Inflammatory macrophage (primary cell): ENCODE measurements around the gene B4GALT2.
A peak's percentile ranks its signal among the peaks of the same experiment; 100 is the strongest.

Experiments
- DNase-seq, 2 donors: peaks; one replicate each; pipeline ENCODE4 v3.0.0-alpha.2; 2020 to 2022
- total RNA-seq, 18 experiments: gene quantifications; one replicate each; lab custom pipeline; 2026; ENCODE audit warnings: mixed read lengths in 6 of 18, inconsistent platforms in 2 of 18; lab: John Stamatoyannopoulos, UW

The B4GALT2 gene, protein sequence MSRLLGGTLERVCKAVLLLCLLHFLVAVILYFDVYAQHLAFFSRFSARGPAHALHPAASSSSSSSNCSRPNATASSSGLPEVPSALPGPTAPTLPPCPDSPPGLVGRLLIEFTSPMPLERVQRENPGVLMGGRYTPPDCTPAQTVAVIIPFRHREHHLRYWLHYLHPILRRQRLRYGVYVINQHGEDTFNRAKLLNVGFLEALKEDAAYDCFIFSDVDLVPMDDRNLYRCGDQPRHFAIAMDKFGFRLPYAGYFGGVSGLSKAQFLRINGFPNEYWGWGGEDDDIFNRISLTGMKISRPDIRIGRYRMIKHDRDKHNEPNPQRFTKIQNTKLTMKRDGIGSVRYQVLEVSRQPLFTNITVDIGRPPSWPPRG
- 2.9 to 20.9 (median 9.7) reads per million in 18 experiments for total RNA-seq

DNA sequence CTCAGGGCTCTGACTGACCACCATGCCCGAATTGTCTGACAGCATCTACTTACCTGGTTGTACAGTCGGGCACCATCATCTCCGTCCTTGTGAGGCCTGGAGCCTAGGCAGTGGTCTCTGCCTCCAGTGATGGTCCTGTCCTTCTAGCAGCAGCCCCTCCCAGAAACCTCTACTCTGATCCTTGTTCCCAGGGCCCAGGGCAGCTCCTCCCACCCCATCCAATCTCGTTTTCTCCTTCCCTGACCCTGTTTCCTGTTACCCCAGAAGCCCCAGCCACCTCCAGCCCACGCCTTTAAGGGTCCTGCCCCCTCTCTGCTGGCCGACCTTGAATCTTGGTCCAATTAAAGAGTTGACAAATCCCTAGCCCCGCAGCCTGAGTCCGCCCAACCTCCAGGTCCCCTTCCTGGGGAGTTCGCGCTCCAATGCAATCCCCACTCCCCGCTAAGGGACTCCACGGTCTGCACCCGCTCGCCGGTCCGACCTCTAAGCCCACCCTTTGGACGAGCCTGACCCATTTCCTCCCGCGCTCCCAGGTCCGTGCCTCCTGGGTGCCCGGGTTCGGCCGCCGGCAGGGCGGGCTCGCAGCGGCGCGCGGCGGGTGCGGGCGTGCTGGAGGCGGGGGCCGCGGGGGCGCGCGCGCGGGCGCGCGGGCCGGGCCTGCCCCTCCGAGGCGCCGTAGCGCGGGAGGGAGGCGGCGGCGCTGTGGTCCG, at the start of gene B4GALT2:
TSS of gene B4GALT2 (plus strand) at position 660 of the 710 bp plus-strand sequence. CDS start 1,951 bp downstream, outside the sequence.
- peak in 1 of 2 donors; percentile 49 for DNase-seq

DNA sequence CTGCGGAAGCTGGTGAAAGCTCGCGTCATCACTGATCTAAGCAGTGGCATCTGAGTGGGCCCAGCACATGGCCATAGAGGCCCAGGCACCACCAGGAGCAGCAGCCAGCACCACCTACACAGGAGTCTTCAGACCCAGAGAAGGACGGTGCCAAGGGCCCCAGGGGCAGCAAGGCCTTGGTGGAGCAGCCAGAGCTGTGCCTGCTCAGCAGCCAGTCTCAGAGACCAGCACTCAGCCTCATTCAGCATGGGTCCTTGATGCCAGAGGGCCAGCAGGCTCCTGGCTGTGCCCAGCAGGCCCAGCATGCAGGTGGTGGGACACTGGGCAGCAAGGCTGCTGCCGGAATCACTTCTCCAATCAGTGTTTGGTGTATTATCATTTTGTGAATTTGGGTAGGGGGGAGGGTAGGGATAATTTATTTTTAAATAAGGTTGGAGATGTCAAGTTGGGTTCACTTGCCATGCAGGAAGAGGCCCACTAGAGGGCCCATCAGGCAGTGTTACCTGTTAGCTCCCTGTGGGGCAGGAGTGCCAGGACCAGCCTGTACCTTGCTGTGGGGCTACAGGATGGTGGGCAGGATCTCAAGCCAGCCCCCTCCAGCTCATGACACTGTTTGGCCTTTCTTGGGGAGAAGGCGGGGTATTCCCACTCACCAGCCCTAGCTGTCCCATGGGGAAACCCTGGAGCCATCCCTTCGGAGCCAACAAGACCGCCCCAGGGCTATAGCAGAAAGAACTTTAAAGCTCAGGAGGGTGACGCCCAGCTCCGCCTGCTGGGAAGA, 48.7 kb upstream of the B4GALT2 start:
- DNase-seq: no peak

DNA sequence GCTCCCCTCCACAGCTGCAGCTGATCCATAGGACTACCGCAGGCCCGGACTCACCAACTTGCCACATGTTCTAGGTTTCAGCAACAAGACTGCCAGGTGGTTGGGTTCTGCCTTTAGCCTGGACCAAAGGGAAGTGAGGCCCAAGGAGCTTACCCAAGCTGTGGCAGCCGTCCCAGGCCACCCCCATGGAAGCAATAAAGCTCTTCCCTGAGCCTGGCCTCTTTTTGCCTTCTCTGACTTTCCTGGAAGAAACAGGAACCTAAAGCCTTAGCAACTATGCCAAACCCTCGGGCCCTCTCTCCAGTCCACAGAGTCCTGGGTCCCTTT, 48.1 kb upstream of the B4GALT2 start:
- no peak for DNase-seq

DNA sequence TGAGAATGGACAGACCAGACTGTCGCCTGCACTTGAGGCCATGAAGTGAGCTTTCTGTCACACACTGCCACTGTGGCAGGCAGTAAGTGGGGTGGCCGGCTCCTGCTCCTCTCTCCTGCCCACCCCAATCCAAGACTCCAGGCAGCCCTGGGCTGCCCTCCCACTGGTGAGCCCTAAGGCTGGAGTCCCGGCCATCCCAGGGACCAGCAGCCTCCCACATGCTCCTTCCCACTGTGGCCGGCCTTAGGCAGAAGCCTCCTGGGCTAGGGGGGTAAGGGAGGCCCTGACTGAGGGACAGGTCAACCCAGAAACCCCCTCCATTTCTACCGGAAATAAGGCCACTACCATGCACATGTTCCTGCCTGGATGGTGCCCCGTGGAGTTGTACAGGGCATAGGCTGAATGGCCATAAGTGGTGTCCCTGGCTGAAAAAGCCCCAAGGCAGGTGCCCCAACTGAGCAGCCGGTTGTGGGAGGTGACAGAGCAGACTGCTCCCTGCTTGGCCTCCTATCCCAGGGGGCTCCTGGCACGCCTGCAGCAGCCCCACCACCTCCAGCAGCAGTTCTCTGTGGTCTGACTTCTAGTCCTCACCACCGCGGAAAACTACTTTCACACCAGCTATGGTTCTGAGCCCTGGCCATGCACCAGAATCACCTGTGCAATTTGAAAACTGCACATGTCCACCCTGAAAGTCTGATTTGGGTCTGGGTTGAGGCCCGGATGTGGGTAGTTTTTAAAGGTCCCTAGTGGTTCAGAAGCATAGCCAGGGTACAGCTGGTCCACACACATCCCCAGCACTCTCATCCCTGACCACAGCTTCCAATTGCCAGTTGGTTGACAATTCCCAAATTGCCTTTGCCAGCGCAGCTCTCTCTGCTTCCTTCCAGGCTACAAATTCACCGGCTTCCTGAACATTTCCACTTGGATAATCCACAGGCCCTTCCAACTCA, 47.0 kb upstream of the B4GALT2 start:
- DNase-seq: no peak

DNA sequence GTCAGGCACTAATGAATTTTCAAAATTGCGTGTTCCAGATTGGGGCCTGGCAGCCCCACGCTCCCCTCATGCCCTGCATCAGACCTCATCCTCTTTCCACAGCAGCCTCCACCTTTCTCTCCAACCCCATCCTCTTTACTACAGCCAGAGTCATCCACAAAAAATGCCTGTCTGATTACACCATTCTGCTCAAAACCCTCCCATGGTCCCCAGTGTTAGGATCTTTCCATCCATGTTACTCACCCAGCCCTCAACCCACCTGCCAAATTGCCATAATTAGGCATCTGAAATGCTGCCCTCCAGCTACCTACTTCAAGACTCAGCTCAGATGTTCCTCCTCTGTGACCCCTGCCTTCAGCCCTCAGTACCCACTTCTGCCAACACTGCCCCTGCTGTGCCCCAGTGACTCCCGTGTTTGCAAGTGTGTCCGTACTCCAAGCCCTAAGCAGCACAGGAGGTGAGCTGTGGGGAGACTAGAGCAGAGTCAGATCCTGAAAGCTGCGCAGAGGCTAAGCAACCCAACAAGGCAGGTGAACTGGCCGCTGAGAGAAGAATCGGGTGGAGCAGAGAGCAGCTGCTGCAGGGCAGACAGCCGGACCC, 46.1 kb upstream of the B4GALT2 start:
- no peak for DNase-seq

DNA sequence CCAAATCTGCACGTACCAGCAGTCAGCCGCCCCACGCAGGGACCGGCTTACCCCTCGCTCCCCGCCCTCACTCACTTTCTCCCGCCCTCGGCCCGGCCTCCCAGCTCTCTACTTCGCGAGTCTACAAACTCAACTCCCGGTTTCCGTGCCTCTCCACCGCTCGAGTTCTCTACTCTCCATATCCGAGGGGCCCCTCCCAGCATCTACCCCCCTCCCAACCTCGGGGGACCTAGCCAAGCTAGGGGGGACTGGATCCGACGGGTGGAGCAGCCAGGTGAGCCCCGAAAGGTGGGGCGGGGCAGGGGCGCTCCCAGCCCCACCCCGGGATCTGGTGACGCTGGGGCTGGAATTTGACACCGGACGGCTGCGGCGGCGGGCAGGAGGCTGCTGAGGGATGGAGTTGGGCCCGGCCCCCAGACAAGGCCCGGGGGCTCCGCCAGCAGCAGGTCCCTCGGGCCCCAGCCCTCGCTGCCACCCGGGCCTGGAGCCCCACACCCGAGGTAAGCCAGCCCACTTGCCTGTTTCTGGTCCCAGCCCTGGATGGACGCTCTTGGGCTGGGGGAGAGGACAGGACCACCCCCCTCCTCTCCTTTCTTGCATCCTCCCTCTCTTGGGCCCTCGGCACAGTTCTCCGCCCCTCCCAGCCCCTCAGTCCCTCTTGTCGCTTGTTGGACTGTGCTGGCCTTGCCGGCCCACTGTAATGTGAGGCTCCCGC, 45.5 kb upstream of the B4GALT2 start, which contains the start of gene ARTN:
TSS of gene ARTN (plus strand) at position 416 of the 715 bp plus-strand sequence. CDS start 1,856 bp downstream, outside the sequence.
- no peak for DNase-seq

DNA sequence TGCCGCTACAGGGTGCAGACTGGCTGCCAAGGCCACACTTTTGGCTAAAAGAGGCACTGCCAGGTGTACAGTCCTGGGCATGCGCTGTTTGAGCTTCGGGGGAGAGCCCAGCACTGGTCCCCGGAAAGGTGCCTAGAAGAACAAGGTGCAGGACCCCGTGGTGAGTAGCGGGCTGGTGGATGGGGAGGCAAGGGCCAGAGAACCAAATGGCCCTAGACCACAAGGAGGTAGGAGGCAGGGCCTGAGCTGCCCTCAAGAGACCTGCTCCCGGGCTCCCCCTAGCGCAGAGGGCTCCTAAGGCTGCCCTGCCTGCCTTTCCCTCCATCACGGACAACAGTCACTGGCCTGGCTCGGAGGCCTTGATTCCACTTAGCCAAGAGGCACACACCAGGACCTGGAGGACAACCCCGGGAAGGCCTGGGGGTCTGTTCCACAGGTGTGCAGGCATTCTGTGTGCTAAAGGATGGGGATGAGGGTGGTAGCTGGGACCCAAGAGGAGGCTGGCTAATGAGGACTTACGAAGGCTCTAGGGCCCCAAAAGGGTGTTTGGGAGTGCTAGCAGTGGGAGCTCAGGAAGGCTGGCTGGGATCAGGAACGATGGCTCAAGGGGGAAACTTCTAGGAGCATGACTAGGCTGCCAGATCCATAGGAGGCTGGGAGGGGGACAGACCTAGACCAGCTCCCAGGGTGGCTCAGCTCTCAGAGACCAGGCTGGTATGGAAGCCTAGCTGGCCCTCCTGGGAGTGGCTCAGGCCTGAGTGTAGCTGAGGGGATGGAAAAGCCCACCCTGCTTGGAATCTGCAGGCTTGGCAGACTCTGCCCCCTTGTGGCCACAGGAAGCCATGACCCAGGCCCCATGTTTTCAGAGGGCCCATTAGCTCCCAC, 44.7 kb upstream of the B4GALT2 start:
- DNase-seq: peak; percentile 55 to 72

DNA sequence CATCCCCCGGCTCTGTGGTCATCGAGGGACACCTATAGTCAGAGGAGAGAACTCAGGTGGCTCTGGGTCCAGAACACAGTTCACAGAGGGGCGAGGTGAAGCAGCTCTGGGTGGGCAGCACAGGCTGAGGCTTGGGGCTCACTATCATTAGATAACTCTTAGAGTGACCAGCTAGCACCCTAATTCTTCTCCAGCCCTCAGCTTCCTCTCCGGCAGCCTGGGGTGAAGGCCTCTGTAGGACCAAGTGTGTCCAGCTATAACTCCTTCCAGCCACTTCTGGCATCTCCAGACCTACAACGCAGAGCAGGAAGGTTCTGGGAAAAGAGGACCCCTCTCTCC, 44.1 kb upstream of the B4GALT2 start:
- no peak for DNase-seq

DNA sequence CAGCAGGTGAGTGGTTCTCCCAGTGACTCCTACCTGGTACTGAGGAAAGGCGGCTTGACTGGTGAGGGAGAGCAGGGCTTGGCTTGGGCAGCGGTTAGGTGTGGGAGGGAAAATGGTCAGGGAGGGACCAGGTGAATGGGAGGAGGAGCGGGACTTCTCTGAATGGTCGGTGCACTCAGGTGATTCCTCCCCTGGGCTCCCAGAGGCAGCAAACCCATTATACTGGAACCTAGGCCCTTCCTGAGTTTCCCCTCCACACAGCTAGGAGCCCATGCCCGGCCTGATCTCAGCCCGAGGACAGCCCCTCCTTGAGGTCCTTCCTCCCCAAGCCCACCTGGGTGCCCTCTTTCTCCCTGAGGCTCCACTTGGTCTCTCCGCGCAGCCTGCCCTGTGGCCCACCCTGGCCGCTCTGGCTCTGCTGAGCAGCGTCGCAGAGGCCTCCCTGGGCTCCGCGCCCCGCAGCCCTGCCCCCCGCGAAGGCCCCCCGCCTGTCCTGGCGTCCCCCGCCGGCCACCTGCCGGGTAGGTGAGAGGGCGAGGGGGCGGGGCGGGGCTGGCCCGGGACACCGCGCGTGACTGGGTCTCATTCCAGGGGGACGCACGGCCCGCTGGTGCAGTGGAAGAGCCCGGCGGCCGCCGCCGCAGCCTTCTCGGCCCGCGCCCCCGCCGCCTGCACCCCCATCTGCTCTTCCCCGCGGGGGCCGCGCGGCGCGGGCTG, 43.1 kb upstream of the B4GALT2 start:
- no peak for DNase-seq

DNA sequence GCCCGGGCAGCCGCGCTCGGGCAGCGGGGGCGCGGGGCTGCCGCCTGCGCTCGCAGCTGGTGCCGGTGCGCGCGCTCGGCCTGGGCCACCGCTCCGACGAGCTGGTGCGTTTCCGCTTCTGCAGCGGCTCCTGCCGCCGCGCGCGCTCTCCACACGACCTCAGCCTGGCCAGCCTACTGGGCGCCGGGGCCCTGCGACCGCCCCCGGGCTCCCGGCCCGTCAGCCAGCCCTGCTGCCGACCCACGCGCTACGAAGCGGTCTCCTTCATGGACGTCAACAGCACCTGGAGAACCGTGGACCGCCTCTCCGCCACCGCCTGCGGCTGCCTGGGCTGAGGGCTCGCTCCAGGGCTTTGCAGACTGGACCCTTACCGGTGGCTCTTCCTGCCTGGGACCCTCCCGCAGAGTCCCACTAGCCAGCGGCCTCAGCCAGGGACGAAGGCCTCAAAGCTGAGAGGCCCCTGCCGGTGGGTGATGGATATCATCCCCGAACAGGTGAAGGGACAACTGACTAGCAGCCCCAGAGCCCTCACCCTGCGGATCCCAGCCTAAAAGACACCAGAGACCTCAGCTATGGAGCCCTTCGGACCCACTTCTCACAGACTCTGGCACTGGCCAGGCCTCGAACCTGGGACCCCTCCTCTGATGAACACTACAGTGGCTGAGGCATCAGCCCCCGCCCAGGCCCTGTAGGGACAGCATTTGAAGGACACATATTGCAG, 42.4 kb upstream of the B4GALT2 start:
- DNase-seq: peak; percentile 35 to 71

DNA sequence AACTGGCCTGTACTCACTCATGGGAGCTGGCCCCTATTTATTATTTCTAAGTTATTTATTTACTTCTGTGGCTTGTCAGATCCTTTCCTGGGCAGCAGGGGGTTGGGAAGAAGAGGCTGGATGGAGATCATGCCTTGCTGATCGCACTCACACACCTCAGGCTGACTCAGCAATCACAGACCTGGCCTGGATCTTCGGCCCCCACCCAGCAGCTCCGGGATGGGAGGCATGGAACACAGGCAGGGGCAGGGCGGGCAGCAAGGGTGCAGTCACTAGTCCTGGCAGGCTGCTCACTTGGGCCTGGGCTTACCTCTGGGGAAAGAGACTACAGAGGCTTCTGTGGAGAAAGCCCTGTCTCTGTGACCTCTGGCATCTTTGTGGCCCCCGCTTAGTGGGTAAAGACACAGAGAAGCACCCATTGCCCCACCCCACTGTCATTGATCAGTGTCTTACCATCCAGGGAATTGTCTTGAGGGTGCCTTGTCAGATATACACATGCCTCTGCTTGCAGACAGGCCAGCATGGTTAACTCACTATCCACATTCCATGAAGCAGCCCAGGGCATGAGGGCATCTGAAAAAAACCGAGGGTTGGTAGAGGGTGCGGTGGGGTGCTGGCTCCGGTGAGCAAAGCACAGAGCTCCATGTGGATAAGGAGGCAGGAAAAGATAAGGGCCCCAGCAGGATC, 41.7 kb upstream of the B4GALT2 start:
- DNase-seq: no peak

DNA sequence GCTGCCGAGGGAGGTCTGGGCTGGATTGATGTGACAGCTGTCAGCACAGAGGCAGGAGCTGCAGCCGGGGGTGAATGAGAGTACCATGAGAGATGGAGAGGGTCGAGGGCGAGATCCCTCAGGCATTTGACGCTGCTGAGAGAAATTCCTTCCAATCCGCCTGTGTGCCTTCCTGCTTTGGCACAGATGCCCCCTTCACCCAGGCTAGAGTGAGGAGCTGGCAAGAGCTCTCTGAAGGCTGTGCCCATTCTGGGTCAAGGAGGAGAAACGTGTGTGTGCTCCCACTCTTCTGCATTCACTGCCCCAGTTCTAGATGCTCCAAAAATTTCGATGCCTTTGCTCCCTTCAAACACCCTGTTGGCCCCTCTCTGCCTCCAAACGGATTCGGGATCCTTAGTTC, 40.6 kb upstream of the B4GALT2 start:
- no peak for DNase-seq

DNA sequence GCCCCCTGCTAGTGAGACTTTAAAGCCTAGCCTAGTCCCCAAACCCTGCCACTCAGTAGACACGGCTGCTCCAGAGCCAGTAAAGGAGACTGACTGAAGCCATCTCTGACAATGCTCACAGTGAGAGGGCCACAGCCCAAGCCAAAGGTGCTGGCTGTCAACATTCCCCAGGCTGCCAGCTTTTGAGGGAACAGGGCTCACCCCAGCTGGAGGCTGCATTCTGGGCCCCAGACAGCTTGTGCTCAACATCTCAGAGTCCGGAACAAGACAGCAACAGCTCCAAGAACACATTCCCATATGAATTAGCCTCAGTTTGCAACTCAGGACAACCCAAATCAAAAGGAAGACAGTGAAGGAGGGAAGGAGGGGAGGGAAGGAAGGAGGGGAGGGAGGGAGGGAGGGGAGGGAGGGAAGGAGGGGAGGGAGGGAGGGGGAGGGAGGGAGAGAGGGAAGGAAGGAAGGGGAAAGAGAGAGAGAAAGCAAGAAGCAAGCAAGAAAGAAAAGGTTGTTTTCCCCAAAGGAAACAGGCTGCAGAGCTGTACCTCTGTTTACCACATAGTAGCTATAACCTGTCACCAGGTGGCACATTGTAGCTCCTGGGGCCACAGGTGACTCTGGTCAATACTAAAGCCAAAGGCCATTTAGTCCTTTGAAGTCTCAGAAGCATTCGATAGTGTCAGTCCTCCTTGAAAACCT, 40.0 kb upstream of the B4GALT2 start:
- no peak for DNase-seq

DNA sequence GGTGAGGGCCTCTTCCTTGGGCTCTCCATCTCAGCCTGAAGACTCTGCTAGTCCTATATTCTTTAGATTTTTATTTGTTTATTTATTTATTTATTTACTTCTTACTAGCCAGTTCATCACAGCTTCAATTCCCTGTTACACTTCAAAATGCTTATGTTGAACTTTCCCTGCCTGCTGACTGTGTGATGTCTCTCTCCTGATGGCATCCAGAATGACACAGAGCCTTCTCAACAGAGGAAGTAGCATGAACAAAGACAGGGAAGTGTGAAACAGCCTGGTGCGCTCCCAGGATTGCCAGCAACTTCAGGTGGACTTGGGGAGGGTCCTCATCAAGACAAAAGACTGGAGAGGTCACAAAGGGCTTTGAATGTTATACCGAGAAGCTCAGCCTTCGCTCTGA, 36.6 kb upstream of the B4GALT2 start:
- peak in 1 of 2 donors; percentile 34 for DNase-seq

DNA sequence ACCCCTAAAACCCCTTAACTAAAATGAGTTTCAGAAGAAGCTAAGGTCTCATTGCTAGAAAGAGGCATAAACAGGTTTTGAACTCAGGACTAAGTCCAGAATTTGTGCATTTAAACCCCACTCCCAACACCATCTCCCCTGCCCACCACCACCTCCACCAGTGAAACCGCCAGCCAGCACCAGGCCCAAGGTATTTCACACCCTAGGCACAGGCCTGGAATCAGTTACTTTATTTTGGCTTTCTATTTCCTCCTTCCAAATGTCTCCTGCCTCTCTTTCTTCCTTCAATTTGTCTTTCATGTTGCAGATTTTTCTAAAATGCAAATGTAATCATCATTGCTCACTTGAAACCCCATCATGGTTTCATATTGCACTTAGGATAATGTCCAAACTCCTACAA, 34.1 kb upstream of the B4GALT2 start:
- no peak for DNase-seq

DNA sequence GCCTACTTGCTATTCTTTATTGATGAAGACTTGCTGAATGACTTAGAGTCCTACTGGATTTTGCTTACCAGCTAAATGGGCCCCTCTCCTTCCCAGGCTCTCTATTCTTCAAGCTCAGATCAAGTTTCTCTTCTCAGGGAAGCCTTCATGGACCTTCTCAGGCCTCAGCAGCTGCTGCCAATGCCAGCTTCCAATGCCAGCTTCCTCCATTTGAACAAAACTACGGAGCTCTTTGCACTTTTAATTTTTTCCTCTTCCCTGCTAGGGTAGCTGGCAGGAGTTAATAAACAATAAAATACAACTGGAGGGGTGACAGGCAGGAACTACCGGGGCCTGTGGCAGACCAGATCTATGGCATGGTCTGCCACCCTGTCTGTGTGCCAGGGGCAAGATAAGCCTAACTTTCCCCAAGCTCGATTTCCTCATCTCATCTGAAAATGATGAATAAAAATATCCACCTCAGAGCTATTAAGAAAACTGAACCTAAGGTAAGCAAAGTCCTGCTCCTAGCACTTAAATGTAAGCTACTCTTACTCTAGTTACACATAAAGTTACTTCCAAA, 33.3 kb upstream of the B4GALT2 start:
- no peak for DNase-seq
